ENCODE data around the gene CPVL.

Gene CPVL

GRCh38 chr7:29040579-29040925 is 105.8 kb downstream of the CPVL start:
- peak; percentile 66 for DNase-seq

DNA sequence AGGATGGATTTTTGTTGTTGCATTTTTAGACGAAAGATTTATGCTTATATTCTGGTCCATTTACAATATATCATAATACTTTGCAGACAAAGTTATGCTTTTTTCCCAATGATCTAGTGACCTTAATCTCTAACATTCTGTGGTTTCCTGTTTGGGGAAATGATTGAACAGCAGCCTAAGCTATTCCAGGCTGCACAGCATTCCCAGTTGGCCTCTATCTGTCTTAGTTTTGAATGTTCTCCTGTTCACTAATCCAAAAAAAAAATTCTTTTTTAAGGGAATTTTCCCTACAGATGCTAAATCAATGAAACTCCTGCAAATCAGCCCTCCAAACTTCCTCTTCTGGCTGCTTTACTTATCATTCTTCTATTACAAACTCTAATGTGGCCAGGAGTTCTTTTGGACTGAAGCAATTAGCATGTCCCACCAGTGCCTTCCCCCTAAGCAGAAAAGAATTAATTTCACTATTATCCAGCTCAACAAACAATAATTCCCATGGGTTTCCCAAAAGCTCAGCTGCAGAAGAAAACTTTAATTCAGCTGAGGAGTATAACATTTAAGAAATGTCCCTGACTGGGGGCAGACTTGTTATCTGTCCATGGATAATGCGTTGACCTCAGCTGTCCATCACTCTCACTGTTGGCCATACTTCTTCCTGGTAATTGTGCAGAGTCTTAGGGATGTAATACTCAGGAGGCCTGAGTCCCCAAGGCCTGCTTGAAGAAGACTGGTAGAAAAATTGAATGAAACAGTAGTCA is 106.3 kb downstream of the CPVL start:
- DNase-seq: peak; percentile 56

DNA sequence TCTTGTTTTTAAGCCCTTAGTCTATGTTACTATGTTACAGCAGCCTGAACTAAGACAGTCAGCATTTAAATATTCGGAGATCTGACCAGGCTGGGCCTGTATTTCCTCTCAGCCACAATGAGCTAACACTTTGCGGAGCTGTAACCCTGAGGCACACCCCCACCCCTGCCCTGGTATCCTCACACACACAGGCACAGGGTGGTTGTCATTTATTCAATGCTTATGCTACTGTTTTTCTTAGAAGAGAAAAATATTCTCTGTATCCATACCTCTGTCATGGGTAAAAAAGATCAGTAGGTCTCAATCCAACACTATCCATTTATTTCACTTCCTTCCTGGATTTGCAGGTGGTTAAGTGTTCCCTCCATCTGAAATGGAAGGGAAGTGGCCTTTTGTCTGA is 107.9 kb downstream of the CPVL start:
- no peak for DNase-seq

GRCh38 chr7:29035044-29035740 is 111.1 kb downstream of the CPVL start:
- DNase-seq: no peak

- no peak for DNase-seq
These were observed 112.8 kb downstream of the CPVL start for GRCh38 chr7:29033584-29033983.

GRCh38 chr7:29032146-29032545 is 114.2 kb downstream of the CPVL start:
- DNase-seq: no peak

GRCh38 chr7:29030781-29031275 is 115.5 kb downstream of the CPVL start:
- DNase-seq: no peak

GRCh38 chr7:29022291-29022988 is 123.9 kb downstream of the CPVL start:
- no peak for DNase-seq

DNA sequence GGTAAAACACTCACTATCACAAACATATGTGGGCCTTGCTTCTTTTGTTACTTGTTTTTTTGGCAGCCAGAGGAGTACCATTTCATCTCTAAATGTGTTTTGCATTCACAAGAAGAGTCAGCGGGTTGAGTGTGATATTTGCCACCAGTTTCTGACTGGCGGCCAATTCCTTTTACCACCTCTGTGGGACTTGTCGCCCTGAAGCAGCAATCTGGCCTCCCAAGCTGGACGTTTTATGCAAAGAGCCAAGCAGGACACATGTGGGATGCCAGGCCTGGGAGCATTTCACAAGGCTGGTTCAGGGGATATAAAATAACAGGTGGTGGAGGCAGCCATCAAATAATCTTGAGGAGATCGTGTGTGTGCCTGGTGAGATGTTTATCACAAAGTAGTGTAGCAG is 126.4 kb downstream of the CPVL start:
- no peak for DNase-seq

DNA sequence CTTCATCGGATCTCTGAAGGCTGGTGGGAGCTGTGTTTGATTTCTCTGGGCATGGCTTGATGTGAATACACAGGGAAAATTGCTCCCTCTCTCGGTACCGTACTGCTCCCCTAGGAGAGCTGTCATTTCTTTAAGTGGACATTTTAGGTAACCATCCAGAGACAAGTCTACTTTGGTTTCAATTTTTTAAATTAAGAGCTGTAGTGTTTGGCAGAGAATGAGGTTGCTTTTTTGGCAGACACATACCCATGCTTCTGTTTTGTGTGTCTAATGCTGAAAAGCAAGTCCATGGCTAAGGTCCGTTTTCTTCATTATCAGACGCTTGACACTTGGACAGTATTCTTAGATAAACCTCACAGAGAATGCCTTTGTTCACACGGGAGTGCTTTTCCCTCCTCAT is 127.0 kb downstream of the CPVL start:
- no peak for DNase-seq

DNA sequence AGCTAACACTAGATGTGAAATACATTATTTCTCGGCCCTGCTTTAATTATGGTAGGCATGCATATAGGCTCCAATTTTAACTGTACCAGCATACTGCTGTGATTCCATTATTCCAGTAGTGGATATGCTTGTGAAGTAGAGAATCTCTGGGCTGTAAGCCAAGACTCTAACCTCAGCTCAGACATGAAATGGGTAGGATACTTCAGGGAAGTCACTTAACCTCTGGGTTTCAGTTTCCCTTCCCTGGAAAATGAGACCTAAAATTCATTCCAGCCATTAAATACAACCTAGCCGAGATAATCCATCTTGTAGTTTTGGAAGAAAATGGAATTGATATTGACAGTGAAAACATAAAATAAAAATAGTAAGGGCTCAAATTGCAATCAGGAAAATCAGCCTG is 128.6 kb downstream of the CPVL start:
- no peak for DNase-seq

DNA sequence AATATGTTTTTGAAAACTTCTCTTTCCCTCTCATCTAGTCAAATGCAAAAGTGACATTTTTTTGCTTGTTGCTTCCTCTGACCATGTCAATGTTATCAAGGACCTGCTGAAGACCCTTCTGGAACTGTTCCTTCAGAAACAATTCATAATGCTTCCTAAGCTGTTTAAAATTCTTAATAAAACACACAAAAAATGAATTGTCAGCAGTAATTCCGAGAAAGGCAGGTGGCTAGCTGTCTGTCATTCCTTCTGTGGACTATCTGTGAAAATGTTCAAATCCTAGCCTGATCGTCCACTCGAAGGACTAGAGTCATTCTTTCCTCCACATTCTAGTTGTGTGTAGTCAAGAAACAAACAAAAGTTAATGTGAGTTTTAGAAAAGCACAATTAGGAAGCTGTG is 131.6 kb downstream of the CPVL start:
- DNase-seq: no peak

DNA sequence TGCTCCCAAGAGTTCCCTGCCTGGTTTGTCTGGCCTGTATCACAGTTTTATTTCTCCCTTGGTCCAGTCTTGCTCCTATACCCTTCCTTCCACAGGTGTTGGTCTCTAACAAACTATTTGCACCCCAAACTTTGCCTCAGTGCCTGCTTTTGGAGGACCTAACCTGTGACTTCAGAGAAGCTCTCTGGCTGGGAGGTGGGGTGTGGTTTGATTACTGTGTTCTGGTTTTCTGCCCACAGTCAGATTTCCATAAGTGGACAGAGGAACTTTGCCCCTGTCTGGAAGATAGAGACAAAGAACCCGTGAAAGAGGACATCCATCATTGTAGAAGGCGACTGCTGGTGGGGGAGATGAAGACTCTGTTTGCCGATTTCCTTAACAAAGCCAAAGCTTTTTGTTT is 132.4 kb downstream of the CPVL start:
- no peak for DNase-seq

DNA sequence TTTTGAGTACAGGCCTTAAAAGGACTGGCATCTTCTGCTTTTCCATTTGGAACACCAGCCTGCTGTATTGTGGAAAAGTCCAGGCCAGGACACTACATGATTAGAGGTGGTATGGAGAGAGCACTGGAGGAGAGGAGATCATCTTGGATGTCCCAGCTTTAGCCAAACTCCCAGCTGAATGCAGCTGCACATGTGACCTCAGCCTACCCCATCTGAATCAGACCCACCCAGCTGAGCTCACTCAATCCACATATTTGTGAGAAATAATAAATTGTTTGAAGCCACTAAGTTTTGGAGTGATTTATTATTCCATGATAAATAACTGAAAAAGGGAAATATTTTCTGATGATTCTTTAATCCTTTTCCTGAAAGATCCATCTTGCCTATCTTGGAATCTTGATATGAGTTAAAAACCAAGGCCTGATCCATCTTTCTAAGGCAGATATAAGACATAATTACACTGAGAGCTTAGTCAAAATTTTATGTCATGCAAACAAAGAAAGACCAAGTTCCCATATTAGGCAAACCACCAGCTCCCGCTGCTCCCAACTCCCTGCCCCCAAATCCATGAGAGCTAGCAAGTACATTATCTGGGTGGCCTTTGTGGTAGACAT is 133.1 kb downstream of the CPVL start:
- DNase-seq: no peak

DNA sequence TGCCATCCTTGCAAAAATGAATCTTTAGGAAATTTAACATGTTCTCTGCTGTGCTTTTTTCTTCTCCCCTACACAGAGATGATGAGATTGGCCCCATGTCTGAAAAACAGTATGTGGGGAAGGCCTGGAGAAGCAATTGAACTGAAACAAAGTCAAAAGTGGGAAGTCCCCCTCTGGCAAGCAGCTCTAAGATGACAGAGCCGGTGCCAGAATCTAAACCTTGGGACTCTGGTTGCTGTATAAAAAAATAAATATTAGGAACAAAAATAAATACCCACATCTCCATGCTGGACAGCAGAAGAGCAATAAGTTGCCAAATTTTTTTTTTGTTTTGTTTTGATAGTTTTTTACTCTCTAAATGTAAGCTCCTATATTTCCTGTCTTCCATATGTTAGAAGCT is 136.4 kb downstream of the CPVL start:
- DNase-seq: peak; percentile 62

GRCh38 chr7:29008590-29008989 is 137.7 kb downstream of the CPVL start:
- DNase-seq: no peak

GRCh38 chr7:29007127-29007526 is 139.2 kb downstream of the CPVL start:
- DNase-seq: no peak

GRCh38 chr7:29005829-29006228 is 140.5 kb downstream of the CPVL start:
- DNase-seq: no peak

DNA sequence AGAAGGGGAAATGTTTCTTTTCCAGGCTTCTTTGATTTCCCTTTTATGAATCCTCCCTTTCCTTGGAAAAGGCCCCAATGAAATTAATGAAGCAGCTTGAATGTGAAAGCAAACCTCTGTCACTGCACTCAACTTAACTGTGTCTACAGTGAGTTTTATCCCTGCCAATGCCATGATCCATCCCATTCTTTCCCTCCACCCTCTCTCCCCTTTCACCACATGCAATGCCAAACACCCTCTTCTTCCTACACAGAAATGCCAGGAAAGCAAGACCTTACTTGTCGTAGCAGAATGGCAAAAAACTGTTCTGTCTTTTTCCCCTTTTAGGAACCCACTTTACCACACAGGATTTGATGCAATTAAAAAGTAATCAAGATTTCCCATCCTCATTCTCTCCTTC is 140.9 kb downstream of the CPVL start:
- no peak for DNase-seq

DNA sequence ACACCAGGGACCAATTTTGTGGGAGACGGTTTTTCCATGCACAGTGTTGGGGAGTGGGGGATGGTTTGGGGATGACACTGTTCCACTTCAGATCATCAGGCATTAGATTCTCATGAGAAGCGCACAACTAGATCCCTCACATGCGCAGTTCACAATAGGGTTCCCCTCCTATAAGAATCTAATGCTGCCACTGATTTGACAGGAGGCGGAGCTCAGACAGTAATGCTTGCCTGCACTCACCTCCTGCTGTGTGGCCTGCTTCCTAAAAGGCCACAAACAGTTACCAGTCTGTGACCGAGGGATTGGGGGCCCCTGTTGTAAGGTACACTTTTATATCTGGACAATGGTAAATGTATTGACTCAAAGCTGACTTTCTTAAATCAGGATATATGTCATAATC is 142.6 kb downstream of the CPVL start:
- DNase-seq: no peak

DNA sequence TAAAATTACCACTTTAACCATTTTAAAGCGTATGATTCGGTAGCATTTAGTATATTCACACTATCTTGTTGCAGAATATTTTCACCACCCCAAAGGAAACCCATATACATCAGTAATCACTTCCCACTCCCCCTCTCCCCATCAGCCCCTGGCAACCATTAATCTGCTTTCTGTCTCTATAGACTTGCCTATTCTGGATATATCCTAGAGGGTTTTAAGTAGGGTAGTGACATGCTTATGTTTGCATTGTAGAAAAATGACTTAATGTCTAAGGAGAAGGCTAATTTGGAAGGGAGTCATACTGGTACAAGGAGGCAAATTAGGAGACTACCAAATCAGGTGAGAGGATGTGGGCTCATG is 145.6 kb downstream of the CPVL start:
- DNase-seq: no peak

DNA sequence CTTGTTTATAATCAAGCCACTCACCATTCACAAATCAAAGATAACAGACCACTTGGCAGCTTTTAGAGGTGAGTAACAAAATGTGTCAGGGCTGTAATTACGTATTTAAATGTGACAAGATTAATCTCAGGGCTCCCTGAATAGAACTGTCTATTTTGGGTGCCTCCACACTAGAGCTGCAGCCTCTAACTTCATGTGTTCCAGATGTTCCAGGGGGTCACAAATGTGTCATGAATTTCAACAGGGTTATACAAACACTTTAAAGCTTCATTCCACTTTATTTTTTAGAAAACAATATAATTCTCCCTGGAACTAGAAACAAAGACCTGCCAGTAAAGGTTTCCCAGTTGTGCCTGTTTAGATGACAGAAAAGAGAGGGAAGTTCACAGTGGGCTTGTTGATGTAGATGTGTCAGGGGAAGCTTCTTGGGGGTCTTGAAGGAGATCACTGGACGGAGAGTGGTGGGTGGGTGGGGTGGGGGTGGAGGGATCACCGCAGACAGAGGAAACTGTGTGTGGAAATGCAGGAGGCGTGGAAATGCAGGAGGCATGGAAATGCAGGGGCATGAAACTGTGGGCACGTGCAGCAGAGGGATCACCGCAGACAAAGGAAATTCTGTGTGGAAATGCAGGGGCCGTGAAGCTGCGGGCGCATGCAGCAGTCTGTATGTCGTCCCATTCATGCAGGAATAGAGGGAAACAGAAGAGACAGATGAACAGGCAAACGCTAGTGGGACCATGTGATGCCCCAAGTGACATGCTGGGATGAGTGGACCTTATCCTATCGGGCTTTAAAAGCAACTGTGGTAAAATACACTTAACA is 146.2 kb downstream of the CPVL start:
- no peak for DNase-seq

- DNase-seq: no peak
These were observed 146.9 kb downstream of the CPVL start for GRCh38 chr7:28999427-28999826.

Data from right hindlimb (tissue), 1 donor.